Measurements from ENCODE around the gene THSD4.
"Not testable (repeated sequence)": the region's sequence is repeated elsewhere in the genome, so short reads cannot be mapped to it uniquely, and the experiment has no call there.

Gene THSD4

GRCh38 chr15:71648095-71648494 is 532.8 kb downstream of the THSD4 start:
- DNase-seq, result no peak

- DNase-seq, result no peak
These were observed 534.6 kb downstream of the THSD4 start for GRCh38 chr15:71649894-71650293.

- DNase-seq, result no peak
These were observed 535.3 kb downstream of the THSD4 start for GRCh38 chr15:71650603-71651002.

GRCh38 chr15:71651750-71652186 is 536.5 kb downstream of the THSD4 start:
- no peak for DNase-seq

GRCh38 chr15:71654042-71654719 is 538.9 kb downstream of the THSD4 start:
- no peak for DNase-seq

- DNase-seq, result no peak
These were observed 539.5 kb downstream of the THSD4 start for GRCh38 chr15:71654720-71655174.

- no peak for DNase-seq
These were observed 541.2 kb downstream of the THSD4 start for GRCh38 chr15:71656425-71656824.

GRCh38 chr15:71657141-71657540 is 541.9 kb downstream of the THSD4 start:
- no peak for DNase-seq

- no peak for DNase-seq
These were observed 542.8 kb downstream of the THSD4 start for GRCh38 chr15:71658036-71658435.

GRCh38 chr15:71658827-71659729 is 543.8 kb downstream of the THSD4 start:
- DNase-seq, result no peak

GRCh38 chr15:71659730-71660067 is 544.4 kb downstream of the THSD4 start:
- no peak for DNase-seq

GRCh38 chr15:71660501-71660900 is 545.2 kb downstream of the THSD4 start:
- DNase-seq, result no peak

GRCh38 chr15:71662306-71662705 is 547.0 kb downstream of the THSD4 start:
- no peak for DNase-seq

- DNase-seq, result no peak
These were observed 549.4 kb downstream of the THSD4 start for GRCh38 chr15:71664622-71665021.

- DNase-seq, result no peak
These were observed 551.7 kb downstream of the THSD4 start for GRCh38 chr15:71666763-71667620.

GRCh38 chr15:71669688-71670087 is 554.4 kb downstream of the THSD4 start:
- no peak for DNase-seq

- not testable (repeated sequence) for DNase-seq
These were observed 555.0 kb downstream of the THSD4 start for GRCh38 chr15:71670222-71670621.

GRCh38 chr15:71674354-71674753 is 559.1 kb downstream of the THSD4 start:
- no peak for DNase-seq

- no peak for DNase-seq
These were observed 562.1 kb downstream of the THSD4 start for GRCh38 chr15:71677352-71677751.

GRCh38 chr15:71677766-71678165 is 562.5 kb downstream of the THSD4 start:
- DNase-seq, result no peak

- DNase-seq, result no peak
These were observed 562.9 kb downstream of the THSD4 start for GRCh38 chr15:71678191-71678590.

GRCh38 chr15:71678605-71679004 is 563.3 kb downstream of the THSD4 start:
- no peak for DNase-seq

GRCh38 chr15:71679223-71679792 is 564.0 kb downstream of the THSD4 start:
- no peak for DNase-seq
